ENCODE data around the gene TACR2.

Gene TACR2

DNA sequence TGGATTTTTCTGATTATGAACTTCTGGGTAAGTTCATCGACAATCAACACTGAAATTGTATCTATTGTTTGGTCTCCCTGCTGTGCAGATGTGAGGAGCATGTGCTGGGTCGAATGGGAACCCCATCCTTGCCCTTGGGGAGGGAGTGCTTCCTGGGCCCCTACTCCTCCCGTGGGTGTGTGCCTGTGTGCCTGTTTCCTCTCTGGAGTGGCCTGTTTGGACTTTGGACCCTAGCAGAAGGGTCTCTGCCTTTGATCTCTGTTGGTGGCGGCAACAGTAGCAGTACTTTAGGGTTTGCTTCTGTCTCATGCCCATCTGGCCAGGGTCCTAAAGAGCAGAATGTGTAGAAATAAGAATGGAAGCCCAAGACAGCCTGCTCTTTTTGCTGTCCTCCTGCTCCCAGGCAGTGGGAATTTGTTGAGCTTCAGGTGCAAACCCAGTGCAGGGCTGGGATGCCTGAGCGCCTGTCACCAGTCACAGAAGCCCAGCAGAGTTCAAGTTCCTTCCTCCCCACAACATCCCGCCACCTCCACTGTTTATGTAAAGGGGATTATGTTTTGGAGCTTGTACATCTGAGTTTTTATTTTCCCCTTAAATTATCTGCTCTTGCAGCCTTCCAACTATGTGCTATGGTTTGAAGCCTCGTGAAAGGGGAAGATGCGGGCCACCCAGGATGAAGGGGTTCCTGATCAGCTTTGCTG lies 1.5 kb upstream of the TACR2 start:
- no peak for TF ChIP-seq CTCF (IDR thresholded peaks at IDR 0.05; ENCODE audit: low read depth, low read length)
- no peak for DNase-seq (ENCODE audit: extremely low read depth, low read depth)

DNA sequence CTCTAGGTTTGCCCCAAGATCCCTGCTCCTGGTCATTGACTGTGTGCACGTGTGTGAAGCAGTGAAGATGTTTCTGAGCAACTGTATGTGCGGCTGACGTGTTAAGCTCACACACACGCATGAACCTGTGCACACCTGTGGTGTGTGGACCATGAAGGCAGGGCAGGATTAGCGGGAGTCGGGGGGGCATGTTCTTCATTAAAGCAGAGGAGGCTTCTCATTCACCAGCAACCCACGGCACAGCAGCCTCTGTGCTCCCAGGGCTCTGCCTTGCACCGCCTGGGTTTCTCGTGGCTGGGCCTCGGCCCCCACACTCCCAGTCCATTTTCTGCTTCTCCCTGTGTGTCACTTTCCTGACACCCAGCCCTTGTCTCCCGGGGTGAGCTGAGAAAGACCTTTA lies 824 bp upstream of the TACR2 start:
- TF ChIP-seq CTCF (IDR thresholded peaks at IDR 0.05; ENCODE audit: low read depth, low read length), result no peak
- no peak for DNase-seq (ENCODE audit: extremely low read depth, low read depth)

- no peak for DNase-seq (ENCODE audit: extremely low read depth, low read depth)
- TF ChIP-seq CTCF (IDR thresholded peaks at IDR 0.05; ENCODE audit: low read depth, low read length), result no peak
Measured at GRCh38 chr10:69415951-69416350, 767 bp downstream of the TACR2 start.

DNA sequence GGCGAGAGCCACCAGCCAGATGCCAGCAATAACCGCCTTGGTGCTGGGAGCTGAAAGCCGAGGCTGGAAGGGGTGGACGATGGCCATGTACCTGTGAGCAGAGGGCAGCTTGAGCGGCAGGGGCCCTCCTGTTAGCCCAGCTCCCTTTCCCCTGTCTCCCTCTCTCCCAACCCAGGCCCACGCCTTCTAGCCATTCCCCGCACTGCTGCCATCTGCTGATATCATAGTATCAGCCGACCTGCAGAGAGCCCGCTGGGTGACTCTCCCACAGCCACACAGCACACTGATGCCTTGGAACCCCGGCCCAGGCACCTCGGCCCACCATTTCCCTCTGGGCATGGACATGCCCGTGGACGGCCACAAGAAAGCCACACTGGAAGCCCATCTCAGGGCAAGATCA lies 1.7 kb downstream of the TACR2 start:
- DNase-seq (ENCODE audit: extremely low read depth, low read depth), result no peak
- no peak for TF ChIP-seq CTCF (IDR thresholded peaks at IDR 0.05; ENCODE audit: low read depth, low read length)

DNA sequence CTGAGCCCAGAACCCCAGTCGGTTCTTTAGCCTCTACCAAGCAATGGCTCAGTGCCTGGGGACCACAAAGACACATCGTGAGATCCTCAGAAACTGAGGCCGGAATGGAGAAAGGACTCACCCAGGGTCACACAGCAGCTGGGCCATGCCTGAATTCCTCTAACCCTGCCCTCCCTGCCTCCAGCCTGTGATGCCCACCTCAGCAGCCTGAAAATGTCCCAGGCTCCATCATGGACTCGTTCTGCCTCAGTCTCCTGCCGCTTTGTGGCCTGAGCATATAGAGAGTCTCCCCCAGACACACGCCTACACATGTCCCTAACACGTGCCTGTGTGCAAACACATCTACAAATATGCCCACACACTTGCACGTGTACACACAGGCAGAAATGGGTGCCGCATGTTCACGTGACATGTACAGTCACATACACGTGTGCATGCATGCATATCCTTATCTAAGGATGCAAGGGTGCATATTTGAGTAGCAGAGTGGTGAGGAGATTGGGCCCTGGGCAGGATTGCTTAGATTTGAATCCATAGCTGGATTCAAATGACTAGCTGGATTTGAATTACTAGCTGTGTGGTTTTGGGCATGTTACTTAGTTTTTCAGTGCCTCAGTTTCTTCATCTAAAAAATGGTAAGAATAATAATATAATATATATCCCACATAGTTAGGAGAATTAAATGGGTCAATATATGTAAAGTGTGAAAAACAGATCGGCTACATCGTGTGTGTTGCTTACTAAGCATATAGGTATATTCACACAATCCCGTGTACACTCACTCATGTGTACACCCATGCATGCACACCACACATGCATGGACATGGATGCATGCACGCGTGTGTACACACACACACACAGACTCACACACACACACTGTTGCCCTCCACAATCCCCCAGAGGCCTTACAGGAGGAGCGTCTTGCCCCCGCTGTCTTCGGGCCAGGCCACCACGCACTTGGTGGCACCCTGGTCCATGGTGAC lies 2.4 kb downstream of the TACR2 start:
- TF ChIP-seq CTCF (IDR thresholded peaks at IDR 0.05; ENCODE audit: low read depth, low read length), result no peak
- no peak for DNase-seq (ENCODE audit: extremely low read depth, low read depth)

- peak; percentile 49 for DNase-seq (ENCODE audit: extremely low read depth, low read depth)
- peak; percentile 70 for TF ChIP-seq CTCF (IDR thresholded peaks at IDR 0.05; ENCODE audit: low read depth, low read length)
Measured at GRCh38 chr10:69413221-69413865, 3.4 kb downstream of the TACR2 start.

All from AG09319 (cell line).